ENCODE results near the gene ADAMTSL2.

DNA sequence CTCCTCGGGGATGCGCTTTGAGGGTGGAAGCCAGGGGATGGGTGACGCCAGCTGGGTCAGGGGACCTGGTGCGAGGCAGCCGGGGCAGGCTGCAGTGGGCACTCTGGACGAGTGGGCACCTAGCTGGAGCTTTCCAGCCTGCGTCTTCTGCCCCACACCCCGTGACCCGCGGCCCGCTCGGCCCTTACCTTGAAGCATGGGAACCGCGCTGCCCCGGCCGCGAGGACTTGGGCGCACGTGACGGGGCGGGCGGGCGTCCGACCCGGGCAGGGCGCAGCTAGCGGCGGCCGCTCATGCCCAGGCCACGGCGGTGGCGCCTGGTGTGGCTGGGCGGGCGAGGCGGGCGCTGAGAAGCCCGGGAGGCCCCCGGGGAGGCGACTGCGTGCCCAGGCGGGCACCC, 74.4 kb downstream of the ADAMTSL2 start:
- TF ChIP-seq, protein P1, sequence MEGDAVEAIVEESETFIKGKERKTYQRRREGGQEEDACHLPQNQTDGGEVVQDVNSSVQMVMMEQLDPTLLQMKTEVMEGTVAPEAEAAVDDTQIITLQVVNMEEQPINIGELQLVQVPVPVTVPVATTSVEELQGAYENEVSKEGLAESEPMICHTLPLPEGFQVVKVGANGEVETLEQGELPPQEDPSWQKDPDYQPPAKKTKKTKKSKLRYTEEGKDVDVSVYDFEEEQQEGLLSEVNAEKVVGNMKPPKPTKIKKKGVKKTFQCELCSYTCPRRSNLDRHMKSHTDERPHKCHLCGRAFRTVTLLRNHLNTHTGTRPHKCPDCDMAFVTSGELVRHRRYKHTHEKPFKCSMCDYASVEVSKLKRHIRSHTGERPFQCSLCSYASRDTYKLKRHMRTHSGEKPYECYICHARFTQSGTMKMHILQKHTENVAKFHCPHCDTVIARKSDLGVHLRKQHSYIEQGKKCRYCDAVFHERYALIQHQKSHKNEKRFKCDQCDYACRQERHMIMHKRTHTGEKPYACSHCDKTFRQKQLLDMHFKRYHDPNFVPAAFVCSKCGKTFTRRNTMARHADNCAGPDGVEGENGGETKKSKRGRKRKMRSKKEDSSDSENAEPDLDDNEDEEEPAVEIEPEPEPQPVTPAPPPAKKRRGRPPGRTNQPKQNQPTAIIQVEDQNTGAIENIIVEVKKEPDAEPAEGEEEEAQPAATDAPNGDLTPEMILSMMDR (optimal IDR thresholded peaks at IDR 0.05 in 1 of 3, IDR thresholded peaks at IDR 0.05 in 1 of 3, conservative IDR thresholded peaks at IDR 0.05 in 1 of 3; ENCODE audit: extremely low read depth in 1 of 3, insufficient read depth in 2 of 3, low read length in 3 of 3) = no peak
- TF ChIP-seq EZH2 (IDR thresholded peaks at IDR 0.05; ENCODE audit: low read length) = no peak
